ENCODE measurements around the gene OR6V1. TPM values are rescaled to one million over a fixed set of nuclear protein-coding genes. Genes with fewer than 3 reads are reported as not detected.

OR6V1 gene
- total RNA-seq, 1 donor from 2014 or later: not detected

GRCh38 chr7:143055754-143056153, 3.6 kb downstream of the OR6V1 start:
- H3K4me3 ChIP-seq (ENCODE audit: low read depth, low read length): no peak overlapping the region
- H3K36me3 ChIP-seq (ENCODE audit: control insufficient read depth, insufficient read depth, low read length): no peaks in the 10 kb centered on the region
- no peaks in the 10 kb centered on the region for H3K27me3 ChIP-seq (ENCODE audit: control insufficient read depth, insufficient read depth, low read length)
- no peak for TF ChIP-seq CTCF (IDR thresholded peaks at IDR 0.05; ENCODE audit: insufficient read depth, low read length, poor library complexity, severe bottlenecking)
- no peak for DNase-seq (ENCODE audit: low read depth)

GRCh38 chr7:143063741-143064140, 11.6 kb downstream of the OR6V1 start:
- TF ChIP-seq CTCF (IDR thresholded peaks at IDR 0.05; ENCODE audit: insufficient read depth, low read length, poor library complexity, severe bottlenecking): no peak
- DNase-seq (ENCODE audit: low read depth): no peak
- no peaks in the 10 kb centered on the region for H3K27me3 ChIP-seq (ENCODE audit: control insufficient read depth, insufficient read depth, low read length)
- no peaks in the 10 kb centered on the region for H3K36me3 ChIP-seq (ENCODE audit: control insufficient read depth, insufficient read depth, low read length)
- no peak overlapping the region for H3K4me3 ChIP-seq (ENCODE audit: low read depth, low read length)

- no peak for TF ChIP-seq CTCF (IDR thresholded peaks at IDR 0.05; ENCODE audit: insufficient read depth, low read length, poor library complexity, severe bottlenecking)
- no peak for DNase-seq (ENCODE audit: low read depth)
- Histone ChIP-seq H3K4me3 (ENCODE audit: low read depth, low read length) (no peak overlapping the region), H3K27me3 (ENCODE audit: control insufficient read depth, insufficient read depth, low read length) (no peaks in the 10 kb centered on the region), H3K36me3 (ENCODE audit: control insufficient read depth, insufficient read depth, low read length) (no peaks in the 10 kb centered on the region)
Measured at GRCh38 chr7:143068446-143068845, 16.3 kb downstream of the OR6V1 start.

GRCh38 chr7:143069912-143070500, 17.9 kb downstream of the OR6V1 start:
- Histone ChIP-seq H3K4me3 (ENCODE audit: low read depth, low read length) (no peak overlapping the region), H3K36me3 (ENCODE audit: control insufficient read depth, insufficient read depth, low read length) (no peaks in the 10 kb centered on the region), H3K27me3 (ENCODE audit: control insufficient read depth, insufficient read depth, low read length) (no peaks in the 10 kb centered on the region)
- no peak for DNase-seq (ENCODE audit: low read depth)
- TF ChIP-seq CTCF (IDR thresholded peaks at IDR 0.05; ENCODE audit: insufficient read depth, low read length, poor library complexity, severe bottlenecking): no peak

GRCh38 chr7:143073556-143073955, 21.4 kb downstream of the OR6V1 start:
- DNase-seq (ENCODE audit: low read depth): no peak
- no peak for TF ChIP-seq CTCF (IDR thresholded peaks at IDR 0.05; ENCODE audit: insufficient read depth, low read length, poor library complexity, severe bottlenecking)
- no peak overlapping the region for H3K4me3 ChIP-seq (ENCODE audit: low read depth, low read length)
- H3K27me3 ChIP-seq (ENCODE audit: control insufficient read depth, insufficient read depth, low read length): no peaks in the 10 kb centered on the region
- H3K36me3 ChIP-seq (ENCODE audit: control insufficient read depth, insufficient read depth, low read length): no peaks in the 10 kb centered on the region

- no peak for TF ChIP-seq CTCF (IDR thresholded peaks at IDR 0.05; ENCODE audit: insufficient read depth, low read length, poor library complexity, severe bottlenecking)
- Histone ChIP-seq H3K27me3 (ENCODE audit: control insufficient read depth, insufficient read depth, low read length) (no peaks in the 10 kb centered on the region), H3K36me3 (ENCODE audit: control insufficient read depth, insufficient read depth, low read length) (no peaks in the 10 kb centered on the region), H3K4me3 (ENCODE audit: low read depth, low read length) (no peak overlapping the region)
- no peak for DNase-seq (ENCODE audit: low read depth)
Measured at GRCh38 chr7:143074141-143074540, 22.0 kb downstream of the OR6V1 start.
